HCT116 (cell line): ENCODE data around the gene TMEM132D. TPM values are rescaled to one million over a fixed set of nuclear protein-coding genes. Genes with fewer than 3 reads are reported as not detected.

Experiments
- ATAC-seq: fragments of 200-7000 bp; cut with Tn5 transposase; 2 replicates; pipeline ENCODE4 v1.9.1; 2020; ENCODE audit warnings: mild to moderate bottlenecking, moderate library complexity
- BruUV-seq: library from RNA; stranded (reverse); fragments of 400-500 nt; replicated peaks from 2 replicates; lab custom pipeline; 2021; lab: Mats Ljungman, UMichigan
- CTCF ChIA-PET: fragments of 300-600 bp; sonication (Branson Sonifier 250); formaldehyde crosslinking; loops from one replicate; lab custom pipeline; 2021; ENCODE audit warnings: antibody characterized with exemption; lab: Charles Lee
- POLR2A ChIA-PET: fragments of 300-600, 350-600 bp; sonication (Branson Sonifier 250); formaldehyde crosslinking; loops from one replicate; lab custom pipeline; 2021; ENCODE audit warnings: antibody characterized with exemption; lab: Charles Lee
- RAD21 ChIA-PET, 2 experiments: fragments of 300-600 bp; sonication (Branson Sonifier 250); formaldehyde crosslinking; loops; one replicate each; lab custom pipeline; 2023; ENCODE audit warnings: low total read pairs in 2 of 2; ENCODE audit not compliant: uncharacterized antibody in 2 of 2, unreplicated experiment in 2 of 2, low non-redundant PET in 1 of 2; lab: Charles Lee
- DNase-seq: peaks from one replicate; pipeline ENCODE4 v3.0.0-alpha.2; 2010; ENCODE audit warnings: low read depth, low spot score
- H2AFZ ChIP-seq: fragments of 200-600 bp; shearing (Covaris generic), sonication (generic); 2 replicates; pipeline ENCODE4 v1.6.1; 2017; ENCODE audit warnings: low read depth, mixed run types, mixed read lengths, antibody characterized with exemption, low read length; ENCODE audit not compliant: poor library complexity, severe bottlenecking
- H3K27ac ChIP-seq: 2 replicates; pipeline ENCODE4 v1.5.1; 2012; ENCODE audit warnings: low read depth, low read length
- H3K27me3 ChIP-seq: fragments of 200-600 bp; sonication (generic); 2 replicates; pipeline ENCODE4 v1.6.1; 2016; ENCODE audit warnings: mixed run types, low read length, mixed read lengths; ENCODE audit not compliant: insufficient read depth
- H3K36me3 ChIP-seq, 2 experiments: fragments of 200-500 bp in 1 of 2; fragments of 200-600 bp in 1 of 2; sonication (Bioruptor generic) in 1 of 2; sonication (generic) in 1 of 2; 2 replicates each; pipeline versions ENCODE4 v1.5.1 to v1.6.1; 2014 to 2016; ENCODE audit warnings: low read length in 2 of 2, inconsistent platforms in 1 of 2, mixed read lengths in 1 of 2, mixed run types in 1 of 2; ENCODE audit not compliant: insufficient read depth in 2 of 2, control insufficient read depth in 1 of 2
- H3K4me1 ChIP-seq, 2 experiments: fragments of 200-600 bp in 1 of 2; sonication (generic) in 1 of 2; 2 replicates each; pipeline versions ENCODE4 v1.5.1 to v1.6.1; 2012 to 2017; ENCODE audit warnings: low read length in 2 of 2, inconsistent platforms in 1 of 2, mild to moderate bottlenecking in 1 of 2, mixed read lengths in 1 of 2, mixed run types in 1 of 2, moderate library complexity in 1 of 2; ENCODE audit not compliant: insufficient read depth in 2 of 2, control insufficient read depth in 1 of 2
- H3K4me2 ChIP-seq: fragments of 200-600 bp; sonication (generic); 2 replicates; pipeline ENCODE4 v1.6.1; 2017; ENCODE audit warnings: mixed run types, low read length, mixed read lengths
- H3K4me3 ChIP-seq, 2 experiments: fragments of 200-600 bp in 1 of 2; sonication (generic) in 1 of 2; replicated peaks in 1 of 2; 2 replicates each; pipeline ENCODE4 v1.5.1; 2011 to 2016; ENCODE audit warnings: low read length in 2 of 2, control low read depth in 1 of 2, low read depth in 1 of 2, mild to moderate bottlenecking in 1 of 2, mixed read lengths in 1 of 2, mixed run types in 1 of 2
- H3K79me2 ChIP-seq: fragments of 200-600 bp; sonication (generic); 2 replicates; pipeline ENCODE4 v1.6.1; 2017; ENCODE audit warnings: mild to moderate bottlenecking, mixed run types, low read length, moderate library complexity, mixed read lengths; ENCODE audit not compliant: insufficient read depth
- H3K9ac ChIP-seq: fragments of 200-600 bp; sonication (generic); 2 replicates; pipeline ENCODE4 v1.6.1; 2016; ENCODE audit warnings: low read length, mixed read lengths
- H3K9me2 ChIP-seq: fragments of 200-600 bp; sonication (generic), shearing (Covaris generic); 2 replicates; pipeline ENCODE4 v1.6.1; 2017; ENCODE audit warnings: mixed run types, mild to moderate bottlenecking, moderate library complexity; ENCODE audit not compliant: insufficient read depth
- H3K9me3 ChIP-seq, 2 experiments: fragments of 200-500 bp in 1 of 2; fragments of 200-600 bp in 1 of 2; sonication (Bioruptor generic) in 1 of 2; sonication (generic) in 1 of 2; 2 replicates each; pipeline ENCODE4 v1.6.1; 2014 to 2017; ENCODE audit warnings: low read length in 2 of 2, mixed read lengths in 2 of 2, inconsistent platforms in 1 of 2, low read depth in 1 of 2, mild to moderate bottlenecking in 1 of 2, mixed run types in 1 of 2, moderate library complexity in 1 of 2; ENCODE audit not compliant: control insufficient read depth in 1 of 2, insufficient read depth in 1 of 2
- H4K20me1 ChIP-seq: fragments of 200-600 bp; sonication (generic), shearing (Covaris generic); 2 replicates; pipeline ENCODE4 v1.6.1; 2017; ENCODE audit warnings: mixed run types, mild to moderate bottlenecking, moderate library complexity; ENCODE audit not compliant: insufficient read depth
- CBX3 ChIP-seq: IDR thresholded peaks from 2 replicates; pipeline ENCODE4 v1.6.1; 2012; ENCODE audit warnings: low read depth
- CEBPB ChIP-seq: IDR thresholded peaks from 2 replicates; pipeline ENCODE4 v1.6.1; 2012; ENCODE audit warnings: low read depth
- CTCF ChIP-seq, 3 experiments: fragments of 200-600 bp in 1 of 3; sonication (generic) in 1 of 3; IDR thresholded peaks in 2 of 3; conservative IDR thresholded peaks in 1 of 3; 2 replicates each; pipeline ENCODE4 v1.5.1; 2012 to 2017; ENCODE audit warnings: low read depth in 2 of 3, low read length in 2 of 3, antibody characterized with exemption in 1 of 3, borderline replicate concordance in 1 of 3, control low read depth in 1 of 3, mild to moderate bottlenecking in 1 of 3, mixed read lengths in 1 of 3, mixed run types in 1 of 3, moderate library complexity in 1 of 3; ENCODE audit not compliant: insufficient read depth in 1 of 3
- EZH2phosphoT487 ChIP-seq: fragments of 200-600 bp; IDR thresholded peaks from 2 replicates; pipeline ENCODE4 v1.6.1; 2018; ENCODE audit warnings: antibody characterized with exemption, borderline replicate concordance
- SRF ChIP-seq: IDR thresholded peaks from 2 replicates; pipeline ENCODE4 v1.6.1; 2012; ENCODE audit warnings: low read depth
- YY1 ChIP-seq: IDR thresholded peaks from 2 replicates; pipeline ENCODE4 v1.6.1; 2011; ENCODE audit warnings: low read length, low read depth, moderate library complexity, mild to moderate bottlenecking; ENCODE audit not compliant: insufficient replicate concordance; ENCODE audit errors: extremely low read depth
- ZBTB33 ChIP-seq: IDR thresholded peaks from 2 replicates; pipeline ENCODE4 v1.6.1; 2011; ENCODE audit warnings: mild to moderate bottlenecking, low read length, moderate library complexity; ENCODE audit not compliant: insufficient replicate concordance; ENCODE audit errors: extremely low read depth
- ZNF274 ChIP-seq: fragments of 200-500 bp; sonication (Bioruptor generic); IDR thresholded peaks from 2 replicates; pipeline ENCODE4 v1.6.1; 2014; ENCODE audit warnings: mild to moderate bottlenecking, low read depth, low read length, inconsistent platforms
- intact Hi-C: fragments of 100-400 bp; cut with micrococcal nuclease; formaldehyde crosslinking; loops from 2 replicates; pipeline ENCODE4 v1.10.0; 2022
- total RNA-seq: library from RNA; stranded (reverse); gene quantifications from one replicate; pipeline ENCODE4 v1.2.1, GENCODE V29; 2021; ENCODE audit not compliant: unreplicated experiment

The TMEM132D gene
- total RNA-seq, 1 experiment from 2014 or later = not detected

- CTCF ChIA-PET = no interaction called here
- POLR2A ChIA-PET = no interaction called here
- intact Hi-C loops = no loop called here
Measured at GRCh38 chr12:129604506-129604905, 299.3 kb downstream of the TMEM132D start.

More at GRCh38 chr12:129604506-129604905, 299.3 kb downstream of the TMEM132D start:
- Histone ChIP-seq H3K4me2 (no peak overlapping the region), H3K9me3 (peaks cover 3 to 28% of the 10 kb centered on the region in 2 experiments; a peak in 2 of 4 replicates), H3K4me3 (no peak overlapping the region), H2AFZ (no peak overlapping the region), H3K79me2 (no peaks in the 10 kb centered on the region), H3K9ac (no peak overlapping the region), H4K20me1 (no peaks in the 10 kb centered on the region), H3K27ac (no peak overlapping the region), H3K27me3 (no peaks in the 10 kb centered on the region), H3K36me3 (no peaks in the 10 kb centered on the region), H3K4me1 (no peaks in the 10 kb centered on the region), H3K9me2 (no peaks in the 10 kb centered on the region)
- RAD21 ChIA-PET = no interaction called here
- ATAC-seq (no peak), DNase-seq (no peak)
- TF ChIP-seq YY1 = no peak
- TF ChIP-seq CBX3 = no peak
- TF ChIP-seq EZH2phosphoT487 = no peak
- TF ChIP-seq CTCF (IDR thresholded peaks at IDR 0.05 in 2 of 3, conservative IDR thresholded peaks at IDR 0.05 in 1 of 3; ENCODE audit: borderline replicate concordance in 1 of 3, insufficient read depth in 1 of 3, low read depth in 2 of 3, low read length in 2 of 3) = no peak
- TF ChIP-seq ZBTB33 = no peak
- no peak for TF ChIP-seq SRF
- TF ChIP-seq ZNF274 = no peak
- no peak for TF ChIP-seq CEBPB
- no TSS peak for BruUV-seq
